HG03196 (cell line): ENCODE measurements around the gene CPNE5.

Source experiments
- ATAC-seq: cut with Tn5 transposase; IDR thresholded peaks from one replicate; pipeline ENCODE4 v1.9.1; 2021; ENCODE audit not compliant: unreplicated experiment

Gene CPNE5

GRCh38 chr6:36793913-36794712 is 45.1 kb downstream of the CPNE5 start:
- ATAC-seq, result no peak

- no peak for ATAC-seq
These were observed 45.8 kb downstream of the CPNE5 start for GRCh38 chr6:36793296-36793912.

GRCh38 chr6:36791521-36792135 is 47.6 kb downstream of the CPNE5 start:
- ATAC-seq, result no peak

GRCh38 chr6:36791085-36791484 is 48.2 kb downstream of the CPNE5 start:
- ATAC-seq, result no peak

GRCh38 chr6:36788768-36789167 is 50.5 kb downstream of the CPNE5 start:
- ATAC-seq, result no peak

GRCh38 chr6:36788186-36788585 is 51.1 kb downstream of the CPNE5 start:
- ATAC-seq, result no peak

- no peak for ATAC-seq
These were observed 52.0 kb downstream of the CPNE5 start for GRCh38 chr6:36787210-36787609.

- no peak for ATAC-seq
These were observed 53.1 kb downstream of the CPNE5 start for GRCh38 chr6:36786055-36786675.

- ATAC-seq, result no peak
These were observed 54.9 kb downstream of the CPNE5 start for GRCh38 chr6:36784376-36784636.

- ATAC-seq, result no peak
These were observed 55.5 kb downstream of the CPNE5 start for GRCh38 chr6:36783603-36784375.

- ATAC-seq, result peak; percentile 51
These were observed 57.6 kb downstream of the CPNE5 start for GRCh38 chr6:36781669-36782068.

GRCh38 chr6:36780442-36781177 is 58.6 kb downstream of the CPNE5 start:
- no peak for ATAC-seq

GRCh38 chr6:36779227-36779626 is 60.0 kb downstream of the CPNE5 start:
- no peak for ATAC-seq

- ATAC-seq, result no peak
These were observed 61.4 kb downstream of the CPNE5 start for GRCh38 chr6:36777801-36778200.

GRCh38 chr6:36776167-36776566 is 63.1 kb downstream of the CPNE5 start:
- no peak for ATAC-seq

GRCh38 chr6:36774331-36774730 is 64.9 kb downstream of the CPNE5 start:
- ATAC-seq, result no peak

- ATAC-seq, result no peak
These were observed 66.8 kb downstream of the CPNE5 start for GRCh38 chr6:36772397-36772796.

- ATAC-seq, result no peak
These were observed 68.1 kb downstream of the CPNE5 start for GRCh38 chr6:36771145-36771544.

GRCh38 chr6:36769676-36770499 is 69.4 kb downstream of the CPNE5 start:
- no peak for ATAC-seq

GRCh38 chr6:36769183-36769675 is 70.0 kb downstream of the CPNE5 start:
- ATAC-seq, result no peak
